NCI-H2196 treated with DMSO at 0.1 percent for 48 hours (cell line): ENCODE results near the gene USP31.

Source experiments
- DNase-seq: peaks from one replicate; lab custom pipeline; 2025; ENCODE audit not compliant: unreplicated experiment; lab: John Stamatoyannopoulos, UW

Gene USP31

GRCh38 chr16:23149267-23149992 lies at the start of gene USP31:
Gene USP31, minus strand, starts transcription at chr16:23149452. Its CDS starts 182 bp downstream, at chr16:23149270.
- peak; percentile 91 for DNase-seq

GRCh38 chr16:23196539-23196938 lies 47.3 kb upstream of the USP31 start:
- DNase-seq: no peak

- no peak for DNase-seq
Measured at GRCh38 chr16:23195366-23195978, 46.2 kb upstream of the USP31 start.

GRCh38 chr16:23194497-23195221 lies 45.4 kb upstream of the USP31 start:
- DNase-seq: no peak

GRCh38 chr16:23188911-23189310 lies 39.7 kb upstream of the USP31 start:
- no peak for DNase-seq

GRCh38 chr16:23187341-23187740 lies 38.1 kb upstream of the USP31 start:
- DNase-seq: no peak

GRCh38 chr16:23186171-23186570 lies 36.9 kb upstream of the USP31 start:
- DNase-seq: no peak

- DNase-seq: no peak
Measured at GRCh38 chr16:23185656-23186055, 36.4 kb upstream of the USP31 start.

GRCh38 chr16:23183543-23183862 lies 34.3 kb upstream of the USP31 start:
- DNase-seq: no peak

GRCh38 chr16:23182679-23183542 lies 33.7 kb upstream of the USP31 start, which contains the start of gene SCNN1G:
Gene SCNN1G, plus strand, starts transcription at chr16:23182745. Its CDS starts 3,527 bp downstream, at chr16:23186272.
- DNase-seq: no peak

GRCh38 chr16:23182206-23182678 lies 33.0 kb upstream of the USP31 start:
- DNase-seq: peak; percentile 90

GRCh38 chr16:23181506-23181905 lies 32.3 kb upstream of the USP31 start:
- DNase-seq: no peak

- no peak for DNase-seq
Measured at GRCh38 chr16:23175651-23176050, 26.4 kb upstream of the USP31 start.

- DNase-seq: no peak
Measured at GRCh38 chr16:23174622-23175021, 25.4 kb upstream of the USP31 start.

- no peak for DNase-seq
Measured at GRCh38 chr16:23172994-23173393, 23.7 kb upstream of the USP31 start.

- no peak for DNase-seq
Measured at GRCh38 chr16:23172583-23172982, 23.3 kb upstream of the USP31 start.

GRCh38 chr16:23164736-23165135 lies 15.5 kb upstream of the USP31 start:
- no peak for DNase-seq

- no peak for DNase-seq
Measured at GRCh38 chr16:23163921-23164320, 14.7 kb upstream of the USP31 start.

- no peak for DNase-seq
Measured at GRCh38 chr16:23160574-23160973, 11.3 kb upstream of the USP31 start.

GRCh38 chr16:23160082-23160481 lies 10.8 kb upstream of the USP31 start:
- DNase-seq: no peak

- DNase-seq: no peak
Measured at GRCh38 chr16:23158114-23158513, 8.9 kb upstream of the USP31 start.
